GM21529 (cell line): ENCODE measurements around the gene ODF4.
"Not testable (repeated sequence)": the region's sequence is repeated elsewhere in the genome, so short reads cannot be mapped to it uniquely, and the experiment has no call there.

Experiments used
- ATAC-seq: cut with Tn5 transposase; IDR thresholded peaks from one replicate; pipeline ENCODE4 v1.9.1; 2021; ENCODE audit not compliant: unreplicated experiment

ODF4 gene

GRCh38 chr17:8366231-8366630 lies 26.6 kb downstream of the ODF4 start:
- no peak for ATAC-seq

GRCh38 chr17:8368193-8368592 lies 28.6 kb downstream of the ODF4 start:
- ATAC-seq: no peak

- no peak for ATAC-seq
Measured at GRCh38 chr17:8369944-8370343, 30.3 kb downstream of the ODF4 start.

GRCh38 chr17:8371786-8372185 lies 32.1 kb downstream of the ODF4 start:
- no peak for ATAC-seq

- no peak for ATAC-seq
Measured at GRCh38 chr17:8372422-8372821, 32.8 kb downstream of the ODF4 start.

GRCh38 chr17:8373856-8374255 lies 34.2 kb downstream of the ODF4 start:
- not testable (repeated sequence) for ATAC-seq

- no peak for ATAC-seq
Measured at GRCh38 chr17:8375738-8376259, 36.2 kb downstream of the ODF4 start.

- peak; percentile 84 for ATAC-seq
Measured at GRCh38 chr17:8376271-8377067, 36.8 kb downstream of the ODF4 start, which contains the start of gene KRABD2. KRABD2 (minus strand) TSS chr17:8376704.

GRCh38 chr17:8377422-8377821 lies 37.8 kb downstream of the ODF4 start:
- no peak for ATAC-seq

- ATAC-seq: not testable (repeated sequence)
Measured at GRCh38 chr17:8378117-8378516, 38.5 kb downstream of the ODF4 start.

GRCh38 chr17:8380049-8380448 lies 40.4 kb downstream of the ODF4 start:
- ATAC-seq: no peak

- no peak for ATAC-seq
Measured at GRCh38 chr17:8382052-8382879, 42.6 kb downstream of the ODF4 start.

- no peak for ATAC-seq
Measured at GRCh38 chr17:8382880-8383142, 43.2 kb downstream of the ODF4 start.

- ATAC-seq: peak; percentile 82
Measured at GRCh38 chr17:8383143-8383822, 43.6 kb downstream of the ODF4 start, which contains the start of gene RPL26. RPL26 (minus strand) TSS chr17:8383193; CDS start chr17:8382310, 883 bp downstream.

GRCh38 chr17:8384801-8385378 lies 45.2 kb downstream of the ODF4 start:
- no peak for ATAC-seq

- ATAC-seq: no peak
Measured at GRCh38 chr17:8386841-8387240, 47.2 kb downstream of the ODF4 start.

GRCh38 chr17:8387914-8388651 lies 48.4 kb downstream of the ODF4 start:
- no peak for ATAC-seq

GRCh38 chr17:8391711-8392110 lies 52.1 kb downstream of the ODF4 start:
- no peak for ATAC-seq

GRCh38 chr17:8392274-8392673 lies 52.6 kb downstream of the ODF4 start:
- ATAC-seq: no peak
